Fibroblast of gingiva (primary cell): Measurements from ENCODE around the gene CIBAR2.
A peak's percentile ranks its signal among the peaks of the same experiment; 100 is the strongest.

Source experiments
- DNase-seq: peaks from one replicate; pipeline ENCODE4 v3.0.0-alpha.2; 2011; ENCODE audit warnings: low read depth

Gene CIBAR2

GRCh38 chr16:85112364-85112763, at the start of gene CIBAR2:
Gene CIBAR2 (minus strand): TSS chr16:85112472. CDS start chr16:85112352, 120 bp downstream.
- DNase-seq, result no peak

GRCh38 chr16:85159179-85159980, 47.1 kb upstream of the CIBAR2 start:
- peak; percentile 39 for DNase-seq

- DNase-seq, result no peak
Measured at GRCh38 chr16:85158743-85159178, 46.5 kb upstream of the CIBAR2 start.

- no peak for DNase-seq
Measured at GRCh38 chr16:85157813-85158742, 45.8 kb upstream of the CIBAR2 start.

GRCh38 chr16:85157372-85157771, 45.1 kb upstream of the CIBAR2 start:
- DNase-seq, result no peak

GRCh38 chr16:85156869-85157268, 44.6 kb upstream of the CIBAR2 start:
- DNase-seq, result no peak

GRCh38 chr16:85156440-85156839, 44.2 kb upstream of the CIBAR2 start:
- DNase-seq, result no peak

- DNase-seq, result no peak
Measured at GRCh38 chr16:85153656-85154091, 41.4 kb upstream of the CIBAR2 start.

GRCh38 chr16:85153046-85153445, 40.8 kb upstream of the CIBAR2 start:
- no peak for DNase-seq

GRCh38 chr16:85152414-85153030, 40.2 kb upstream of the CIBAR2 start:
- DNase-seq, result no peak

- peak; percentile 95 for DNase-seq
Measured at GRCh38 chr16:85151603-85152413, 39.5 kb upstream of the CIBAR2 start.

- DNase-seq, result no peak
Measured at GRCh38 chr16:85151079-85151602, 38.9 kb upstream of the CIBAR2 start.

- no peak for DNase-seq
Measured at GRCh38 chr16:85150331-85150940, 38.2 kb upstream of the CIBAR2 start.

- no peak for DNase-seq
Measured at GRCh38 chr16:85149776-85150175, 37.5 kb upstream of the CIBAR2 start.

GRCh38 chr16:85148931-85149330, 36.7 kb upstream of the CIBAR2 start:
- DNase-seq, result peak; percentile 60

GRCh38 chr16:85146922-85147651, 34.8 kb upstream of the CIBAR2 start:
- no peak for DNase-seq

- DNase-seq, result no peak
Measured at GRCh38 chr16:85146532-85146797, 34.2 kb upstream of the CIBAR2 start.

- DNase-seq, result no peak
Measured at GRCh38 chr16:85145734-85146531, 33.7 kb upstream of the CIBAR2 start.

GRCh38 chr16:85145188-85145587, 32.9 kb upstream of the CIBAR2 start:
- DNase-seq, result no peak
